HS-27A (cell line): ENCODE results near the gene ARHGAP15.

Source experiments
- DNase-seq: peaks from one replicate; pipeline ENCODE4 v3.0.0-alpha.2; 2012; ENCODE audit warnings: low read depth, missing footprints

Gene ARHGAP15

GRCh38 chr2:143582046-143582747 is 453.0 kb downstream of the ARHGAP15 start:
- no peak for DNase-seq

- no peak for DNase-seq
These were observed 455.7 kb downstream of the ARHGAP15 start for GRCh38 chr2:143584936-143585335.

GRCh38 chr2:143586119-143586518 is 456.9 kb downstream of the ARHGAP15 start:
- DNase-seq: no peak

- DNase-seq: no peak
These were observed 459.5 kb downstream of the ARHGAP15 start for GRCh38 chr2:143588746-143589145.

GRCh38 chr2:143594161-143594560 is 464.9 kb downstream of the ARHGAP15 start:
- DNase-seq: no peak

- DNase-seq: no peak
These were observed 465.5 kb downstream of the ARHGAP15 start for GRCh38 chr2:143594745-143595144.

GRCh38 chr2:143600116-143600515 is 470.9 kb downstream of the ARHGAP15 start:
- no peak for DNase-seq

GRCh38 chr2:143601828-143602227 is 472.6 kb downstream of the ARHGAP15 start:
- no peak for DNase-seq

GRCh38 chr2:143603035-143603655 is 473.9 kb downstream of the ARHGAP15 start:
- DNase-seq: no peak

- DNase-seq: no peak
These were observed 474.8 kb downstream of the ARHGAP15 start for GRCh38 chr2:143603846-143604565.

GRCh38 chr2:143604566-143604959 is 475.3 kb downstream of the ARHGAP15 start:
- DNase-seq: no peak

- no peak for DNase-seq
These were observed 478.2 kb downstream of the ARHGAP15 start for GRCh38 chr2:143607231-143608062.

- no peak for DNase-seq
These were observed 478.8 kb downstream of the ARHGAP15 start for GRCh38 chr2:143608063-143608423.

GRCh38 chr2:143608758-143609157 is 479.5 kb downstream of the ARHGAP15 start:
- DNase-seq: no peak

- DNase-seq: no peak
These were observed 482.1 kb downstream of the ARHGAP15 start for GRCh38 chr2:143611336-143611735.

GRCh38 chr2:143615562-143615961 is 486.3 kb downstream of the ARHGAP15 start:
- no peak for DNase-seq

GRCh38 chr2:143616452-143616851 is 487.2 kb downstream of the ARHGAP15 start:
- no peak for DNase-seq

GRCh38 chr2:143617803-143618415 is 488.7 kb downstream of the ARHGAP15 start:
- DNase-seq: no peak

- no peak for DNase-seq
These were observed 492.9 kb downstream of the ARHGAP15 start for GRCh38 chr2:143622106-143622505.

GRCh38 chr2:143623231-143623908 is 494.2 kb downstream of the ARHGAP15 start:
- DNase-seq: no peak

- DNase-seq: no peak
These were observed 494.7 kb downstream of the ARHGAP15 start for GRCh38 chr2:143623909-143624260.
